Measurements from ENCODE around the gene GOLGA8M.
"Not testable (repeated sequence)": the region's sequence is repeated elsewhere in the genome, so short reads cannot be mapped to it uniquely, and the experiment has no call there.

GOLGA8M gene

DNA sequence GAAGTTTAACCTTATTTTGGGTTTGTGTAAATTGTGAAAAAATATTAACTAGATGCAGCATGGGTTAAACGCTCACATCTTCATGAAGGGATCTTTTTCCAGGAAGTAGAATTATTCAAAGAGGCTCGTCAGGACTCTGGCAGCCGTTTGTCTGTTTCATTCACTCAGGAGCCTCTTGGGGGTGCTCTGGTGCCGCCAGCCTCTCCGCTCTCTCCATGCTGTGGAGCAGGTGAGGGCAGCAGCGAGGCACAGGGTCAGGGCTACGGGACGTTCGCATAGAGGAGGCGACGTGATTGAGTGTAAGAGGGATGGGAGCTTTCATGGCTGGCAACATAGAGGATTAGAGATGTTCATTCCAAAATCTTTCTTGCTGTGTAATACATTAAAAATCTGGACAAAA is 48.5 kb downstream of the GOLGA8M start:
- not testable (repeated sequence) for H3K4me3 ChIP-seq (ENCODE audit: insufficient read depth, low read depth, low read length); H3K36me3 ChIP-seq (ENCODE audit: control insufficient read depth, insufficient read depth, low read length); H3K27ac ChIP-seq (ENCODE audit: insufficient read depth, low read depth, low read length, poor library complexity, severe bottlenecking); H3K4me1 ChIP-seq (ENCODE audit: control insufficient read depth, insufficient read depth, low read length); H3K9me3 ChIP-seq (ENCODE audit: control insufficient read depth, low read length); H3K27me3 ChIP-seq (ENCODE audit: control insufficient read depth, insufficient read depth, low read length, poor library complexity, severe bottlenecking)
- no CpG with 5 or more reads among the region's 11 CpGs for WGBS, 2 experiments

DNA sequence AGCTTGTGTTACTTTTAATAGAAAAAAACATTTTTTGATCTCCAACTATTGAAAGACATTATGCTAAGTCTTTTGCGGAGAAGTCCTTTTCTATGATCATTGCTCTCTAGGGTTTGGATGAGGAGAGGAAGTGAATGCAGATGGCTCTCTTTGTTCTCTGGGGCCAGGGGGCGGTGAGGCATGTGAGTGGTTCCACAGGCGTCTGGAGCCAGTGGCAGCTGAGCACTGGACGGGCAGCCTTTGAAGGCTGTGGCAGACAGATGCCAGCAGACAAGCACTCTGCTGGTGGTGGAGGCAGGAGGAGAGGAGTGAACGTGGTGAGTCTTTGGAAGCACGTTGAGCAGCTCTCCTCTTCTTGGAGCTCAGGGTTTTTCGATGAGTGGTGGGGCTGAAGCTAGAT is 51.5 kb downstream of the GOLGA8M start:
- H3K9me3 ChIP-seq (ENCODE audit: control insufficient read depth, low read length); H3K36me3 ChIP-seq (ENCODE audit: control insufficient read depth, insufficient read depth, low read length); H3K27me3 ChIP-seq (ENCODE audit: control insufficient read depth, insufficient read depth, low read length, poor library complexity, severe bottlenecking); H3K27ac ChIP-seq (ENCODE audit: insufficient read depth, low read depth, low read length, poor library complexity, severe bottlenecking); H3K4me1 ChIP-seq (ENCODE audit: control insufficient read depth, insufficient read depth, low read length); H3K4me3 ChIP-seq (ENCODE audit: insufficient read depth, low read depth, low read length): not testable (repeated sequence)
- WGBS, 2 experiments = no CpG with 5 or more reads among the region's 7 CpGs

DNA sequence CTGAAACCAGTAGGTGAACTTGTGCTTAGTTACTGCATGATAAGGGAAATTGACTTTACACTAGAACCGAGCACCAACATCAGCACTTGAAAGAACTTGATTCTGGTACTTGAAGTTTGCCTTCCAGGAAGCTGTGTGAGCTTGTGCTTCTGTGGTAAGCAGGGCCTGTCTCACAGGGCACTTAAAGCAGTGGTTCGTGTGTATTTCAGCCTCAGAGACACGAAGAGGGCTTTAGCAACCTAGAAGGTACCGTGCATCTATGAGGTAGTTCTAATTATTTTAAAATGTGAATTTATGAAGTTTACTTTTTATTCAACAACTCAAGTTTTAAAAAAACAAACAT is 56.2 kb downstream of the GOLGA8M start:
- not testable (repeated sequence) for H3K27me3 ChIP-seq (ENCODE audit: control insufficient read depth, insufficient read depth, low read length, poor library complexity, severe bottlenecking); H3K4me1 ChIP-seq (ENCODE audit: control insufficient read depth, insufficient read depth, low read length); H3K9me3 ChIP-seq (ENCODE audit: control insufficient read depth, low read length); H3K4me3 ChIP-seq (ENCODE audit: insufficient read depth, low read depth, low read length); H3K36me3 ChIP-seq (ENCODE audit: control insufficient read depth, insufficient read depth, low read length); H3K27ac ChIP-seq (ENCODE audit: insufficient read depth, low read depth, low read length, poor library complexity, severe bottlenecking)
- WGBS, 2 experiments = no CpG with 5 or more reads among the region's 4 CpGs

DNA sequence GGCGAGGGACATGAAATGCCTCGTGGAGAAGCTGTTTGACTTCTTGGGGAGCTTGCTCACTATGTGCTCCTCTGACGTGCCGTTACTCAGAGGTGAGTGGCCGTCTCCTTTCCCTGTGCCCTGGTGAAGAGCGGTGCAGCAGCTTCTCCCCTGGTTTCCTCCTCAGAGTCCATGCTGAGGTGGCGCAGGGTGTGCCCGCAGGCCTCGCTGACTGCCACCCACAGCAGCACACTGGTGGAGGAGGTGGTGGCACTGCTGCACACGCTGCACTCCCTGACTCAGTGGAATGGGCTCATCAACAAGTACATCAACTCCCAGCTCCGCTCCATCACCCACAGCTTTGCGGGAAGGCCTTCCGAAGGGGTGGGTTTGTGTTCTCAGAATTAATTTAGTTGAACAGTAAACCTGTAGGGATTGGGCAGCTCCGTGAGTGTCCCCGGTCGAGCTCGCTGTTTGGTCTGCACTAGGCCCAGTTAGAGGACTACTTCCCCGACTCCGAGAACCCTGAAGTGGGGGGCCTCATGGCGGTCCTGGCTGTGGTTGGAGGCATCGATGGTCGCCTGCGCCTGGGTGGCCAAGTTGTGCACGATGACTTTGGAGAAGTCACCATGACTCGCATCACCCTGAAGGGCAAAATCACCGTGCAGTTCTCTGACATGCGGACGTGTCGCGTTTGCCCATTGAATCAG is 56.7 kb downstream of the GOLGA8M start:
- not testable (repeated sequence) for H3K4me1 ChIP-seq (ENCODE audit: control insufficient read depth, insufficient read depth, low read length); H3K4me3 ChIP-seq (ENCODE audit: insufficient read depth, low read depth, low read length); H3K27me3 ChIP-seq (ENCODE audit: control insufficient read depth, insufficient read depth, low read length, poor library complexity, severe bottlenecking); H3K9me3 ChIP-seq (ENCODE audit: control insufficient read depth, low read length); H3K27ac ChIP-seq (ENCODE audit: insufficient read depth, low read depth, low read length, poor library complexity, severe bottlenecking); H3K36me3 ChIP-seq (ENCODE audit: control insufficient read depth, insufficient read depth, low read length)
- WGBS, 2 experiments = 93 to 97% methylated on average over 20 of the region's 30 CpGs

DNA sequence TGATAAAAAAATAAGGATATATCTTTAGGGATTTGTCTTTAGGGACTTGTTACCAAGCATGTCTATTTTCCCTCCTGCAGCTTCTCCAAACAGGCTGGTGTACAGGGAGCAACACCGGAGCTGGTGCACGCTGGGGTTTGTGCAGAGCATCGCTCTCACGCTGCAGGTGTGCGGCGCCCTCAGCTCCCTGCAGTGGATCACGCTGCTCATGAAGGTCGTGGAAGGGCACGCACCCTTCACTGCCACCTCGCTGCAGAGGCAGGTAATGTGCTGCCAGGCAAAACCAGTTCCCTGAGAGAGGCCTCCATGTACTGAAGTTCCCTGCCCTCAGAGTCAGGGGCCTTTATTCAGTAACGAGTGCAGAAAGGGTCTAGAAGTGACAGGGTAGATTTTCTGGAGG is 58.0 kb downstream of the GOLGA8M start:
- not testable (repeated sequence) for H3K4me3 ChIP-seq (ENCODE audit: insufficient read depth, low read depth, low read length); H3K4me1 ChIP-seq (ENCODE audit: control insufficient read depth, insufficient read depth, low read length); H3K9me3 ChIP-seq (ENCODE audit: control insufficient read depth, low read length); H3K36me3 ChIP-seq (ENCODE audit: control insufficient read depth, insufficient read depth, low read length); H3K27ac ChIP-seq (ENCODE audit: insufficient read depth, low read depth, low read length, poor library complexity, severe bottlenecking); H3K27me3 ChIP-seq (ENCODE audit: control insufficient read depth, insufficient read depth, low read length, poor library complexity, severe bottlenecking)
- WGBS, 2 experiments = no CpG with 5 or more reads among the region's 11 CpGs

DNA sequence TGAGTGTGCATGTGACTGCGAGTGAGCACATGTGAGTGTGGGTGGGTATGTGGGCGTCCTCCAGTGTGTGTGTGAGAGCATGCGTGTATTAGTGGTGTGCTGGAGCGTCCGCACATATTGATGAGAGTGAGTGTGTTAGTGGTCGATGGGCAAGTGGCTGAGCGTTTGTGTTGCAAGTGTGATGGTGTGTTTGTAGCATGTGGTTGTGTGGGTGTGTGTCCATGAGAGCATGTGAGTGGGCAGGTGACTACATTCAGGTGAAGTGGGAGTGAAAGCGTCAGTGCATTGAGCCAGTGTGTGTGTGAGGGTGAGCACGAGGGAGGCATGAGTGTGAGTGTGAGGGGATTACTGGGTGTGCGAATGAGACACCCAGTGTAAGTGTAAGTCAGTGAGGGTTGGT is 59.7 kb downstream of the GOLGA8M start:
- not testable (repeated sequence) for H3K4me1 ChIP-seq (ENCODE audit: control insufficient read depth, insufficient read depth, low read length); H3K27ac ChIP-seq (ENCODE audit: insufficient read depth, low read depth, low read length, poor library complexity, severe bottlenecking); H3K4me3 ChIP-seq (ENCODE audit: insufficient read depth, low read depth, low read length); H3K9me3 ChIP-seq (ENCODE audit: control insufficient read depth, low read length); H3K36me3 ChIP-seq (ENCODE audit: control insufficient read depth, insufficient read depth, low read length); H3K27me3 ChIP-seq (ENCODE audit: control insufficient read depth, insufficient read depth, low read length, poor library complexity, severe bottlenecking)
- 93 to 98% methylated on average over 8 of the region's 10 CpGs for WGBS, 2 experiments

Measured in ectodermal cell (in vitro differentiated cells).